HepG2 (cell line): Measurements from ENCODE around the gene WDR49. TPM values are rescaled to one million over a fixed set of nuclear protein-coding genes. Genes with fewer than 3 reads are reported as not detected.

Experiments
- ATAC-seq: fragments of 200-7000 bp; cut with Tn5 transposase; 3 replicates; pipeline ENCODE4 v1.9.1; 2020; ENCODE audit warnings: mild to moderate bottlenecking, moderate library complexity
- BruUV-seq: library from RNA; stranded (reverse); fragments of 400-500 nt; replicated peaks from 2 replicates; lab custom pipeline; 2021; lab: Mats Ljungman, UMichigan
- CTCF ChIA-PET: fragments of 300-600 bp; formaldehyde crosslinking; extraction: SDS; loops from one replicate; lab custom pipeline; 2021; ENCODE audit warnings: low total read pairs, inconsistent platforms, low intra/inter-chr PET ratio; lab: Yijun Ruan, JAX
- POLR2A ChIA-PET: fragments of 350-600 bp; sonication (Branson Sonifier 250); formaldehyde crosslinking; loops from one replicate; lab custom pipeline; 2020; ENCODE audit warnings: antibody characterized with exemption, inconsistent platforms; lab: Yijun Ruan, JAX
- DNase-seq: peaks from one replicate; pipeline ENCODE4 v3.0.0-alpha.2; 2015; ENCODE audit warnings: low spot score
- FAIRE-seq: peaks from 3 replicates; lab custom pipeline; 2011; peaks lifted over from hg19 to GRCh38; lab: Jason Lieb, UNC
- H2AFZ ChIP-seq: one replicate; pipeline ENCODE4 v1.6.1; 2011; ENCODE audit warnings: low read length, inconsistent platforms
- H3K27ac ChIP-seq: fragments of 300-600 bp; 3 replicates; pipeline ENCODE4 v1.8.0; 2011; ENCODE audit warnings: mixed run types, mild to moderate bottlenecking, mixed read lengths, low read length, inconsistent platforms; ENCODE audit not compliant: insufficient read depth; ENCODE audit errors: extremely low read length
- H3K27me3 ChIP-seq, 2 experiments: fragments of 200-600 bp in 1 of 2; 2 replicates in 1 of 2; 3 replicates in 1 of 2; pipeline versions ENCODE4 v1.6.0 to v1.8.0; 2011; ENCODE audit warnings: low read length in 2 of 2, mild to moderate bottlenecking in 2 of 2, moderate library complexity in 2 of 2, inconsistent platforms in 1 of 2; ENCODE audit not compliant: insufficient read depth in 2 of 2, control insufficient read depth in 1 of 2
- H3K36me3 ChIP-seq, 2 experiments: fragments of 200-600 bp in 1 of 2; replicated peaks in 1 of 2; 2 replicates in 1 of 2; 3 replicates in 1 of 2; pipeline versions ENCODE4 v1.5.1 to v1.8.0; 2011; ENCODE audit warnings: low read length in 2 of 2, inconsistent platforms in 1 of 2; ENCODE audit not compliant: insufficient read depth in 2 of 2, control insufficient read depth in 1 of 2
- H3K4me1 ChIP-seq: 2 replicates; pipeline ENCODE4 v1.5.1; 2012; ENCODE audit warnings: low read length, inconsistent platforms; ENCODE audit not compliant: insufficient read depth
- H3K4me2 ChIP-seq: 2 replicates; pipeline ENCODE4 v1.6.0; 2011; ENCODE audit warnings: low read depth, low read length, inconsistent platforms
- H3K4me3 ChIP-seq, 3 experiments: fragments of 200-600 bp in 1 of 3; sonication (generic), shearing (Covaris generic) in 1 of 3; replicated peaks in 1 of 3; 2 replicates each; pipeline ENCODE4 v1.5.1; 2011 to 2016; ENCODE audit warnings: low read length in 3 of 3, inconsistent platforms in 2 of 3, low read depth in 2 of 3, mild to moderate bottlenecking in 2 of 3, control low read depth in 1 of 3, mixed read lengths in 1 of 3; ENCODE audit not compliant: insufficient read depth in 1 of 3
- H3K79me2 ChIP-seq: one replicate; pipeline ENCODE4 v1.6.1; 2011; ENCODE audit warnings: low read length, inconsistent platforms; ENCODE audit not compliant: insufficient read depth
- H3K9ac ChIP-seq: 2 replicates; pipeline ENCODE4 v1.6.0; 2011; ENCODE audit warnings: mild to moderate bottlenecking, low read depth, low read length, inconsistent platforms; ENCODE audit not compliant: insufficient read depth
- H3K9me3 ChIP-seq: 2 replicates; pipeline ENCODE4 v1.5.1; 2012; ENCODE audit warnings: mild to moderate bottlenecking, low read length
- H4K20me1 ChIP-seq: 2 replicates; pipeline ENCODE4 v1.6.0; 2011; ENCODE audit warnings: inconsistent platforms, mild to moderate bottlenecking, low read length, moderate library complexity; ENCODE audit not compliant: insufficient read depth
- ARNT ChIP-seq: fragments of 450-650 bp; IDR thresholded peaks from 2 replicates; pipeline ENCODE4 v1.6.1; 2017
- CHD2 ChIP-seq: IDR thresholded peaks from 2 replicates; pipeline ENCODE4 v1.6.1; 2011; ENCODE audit warnings: low read depth, low read length, improper control_type of control experiment
- IRF1 ChIP-seq: sonication (generic); formaldehyde crosslinking; IDR thresholded peaks from 2 replicates; pipeline ENCODE4 v1.4.0; 2020; ENCODE audit warnings: low read depth, mild to moderate bottlenecking, missing genetic modification reagents
- LBX2 ChIP-seq: sonication (generic); formaldehyde crosslinking; IDR thresholded peaks from 2 replicates; pipeline ENCODE4 v1.5.0; 2020; ENCODE audit warnings: missing genetic modification reagents, mild to moderate bottlenecking, borderline replicate concordance
- MAFK ChIP-seq, 2 experiments: IDR thresholded peaks in 1 of 2; conservative IDR thresholded peaks in 1 of 2; 2 replicates each; pipeline ENCODE4 v1.6.1; 2011; ENCODE audit warnings: improper control_type of control experiment in 2 of 2, low read length in 2 of 2
- NR1H2 ChIP-seq: sonication (generic); formaldehyde crosslinking; IDR thresholded peaks from 2 replicates; pipeline ENCODE4 v1.8.1; 2022; ENCODE audit warnings: low read depth, missing genetic modification reagents, borderline replicate concordance
- REST ChIP-seq, 2 experiments: IDR thresholded peaks; 2 replicates each; pipeline ENCODE4 v1.6.1; 2011 to 2012; ENCODE audit warnings: low read length in 2 of 2, borderline replicate concordance in 1 of 2, low read depth in 1 of 2, mild to moderate bottlenecking in 1 of 2, moderate library complexity in 1 of 2
- RFXAP ChIP-seq: sonication (generic); formaldehyde crosslinking; IDR thresholded peaks from 2 replicates; pipeline ENCODE4 v1.4.0; 2020; ENCODE audit warnings: missing genetic modification reagents, borderline replicate concordance
- ZBTB20 ChIP-seq: sonication (generic); formaldehyde crosslinking; IDR thresholded peaks from 2 replicates; pipeline ENCODE4 v1.8.1; 2023; ENCODE audit warnings: missing genetic modification reagents, low read depth, mild to moderate bottlenecking, borderline replicate concordance
- ZBTB8A ChIP-seq: sonication (generic); formaldehyde crosslinking; IDR thresholded peaks from 2 replicates; pipeline ENCODE4 v1.4.0; 2020; ENCODE audit warnings: mild to moderate bottlenecking, low read depth, missing genetic modification reagents, borderline replicate concordance
- ZNF205 ChIP-seq: IDR thresholded peaks from 2 replicates; pipeline ENCODE4 v1.6.1; 2018; ENCODE audit warnings: missing biosample characterization, missing genetic modification reagents
- ZNF282 ChIP-seq: fragments of 450-650 bp; IDR thresholded peaks from 2 replicates; pipeline ENCODE4 v1.6.1; 2018; ENCODE audit not compliant: partially characterized antibody
- ZNF576 ChIP-seq: sonication (generic); formaldehyde crosslinking; IDR thresholded peaks from 2 replicates; pipeline ENCODE4 v1.4.0; 2020; ENCODE audit warnings: mild to moderate bottlenecking, missing genetic modification reagents
- WGBS: methylation state at CpG from one replicate; pipeline ENCODE4 v1.1.6; 2017; ENCODE audit warnings: low lambda C conversion rate; 5-methylcytosine and 5-hydroxymethylcytosine counted together
- in situ Hi-C: cut with HindIII; loops from 2 replicates; pipeline ENCODE4 v1.10.0; 2017; ENCODE audit warnings: low pct_unique_long_range_greater_than_20kb; ENCODE audit not compliant: extremely low pct_ligation_motif_present
- intact Hi-C: fragments of 100-400 bp; cut with micrococcal nuclease; formaldehyde crosslinking; loops from one replicate; pipeline ENCODE4 v1.10.0; 2022; ENCODE audit not compliant: unreplicated experiment
- polyA plus RNA-seq, 8 experiments: library from polyadenylated mRNA; depleted of rRNA in 3 of 8; stranded (reverse) in 7 of 8; unstranded in 1 of 8; fragments of >200 nt; fragmentation: Illumina TruSeq in 4 of 8; extraction: Trizol in 4 of 8; gene quantifications; 2 replicates each; pipeline versions ENCODE4 v1.2.1 to v1.2.3, GENCODE V29; 2011 to 2016; ENCODE audit warnings: low read depth in 4 of 8, missing spikeins in 1 of 8, mixed read lengths in 1 of 8; ENCODE audit not compliant: insufficient read depth in 1 of 8
- total RNA-seq, 5 experiments: library from RNA; depleted of rRNA; stranded (reverse); fragments of >200 nt; fragmentation: Illumina TruSeq; extraction: Trizol; gene quantifications; 2 replicates each; pipeline ENCODE4 v1.2.3, GENCODE V29; 2016; ENCODE audit warnings: low read depth in 1 of 5

Gene WDR49
- total and polyA plus RNA-seq, 2 of the 13 experiments (the other 11 are each of a cell fraction or from before 2014, with no cell fraction given) = 0.04 TPM; not detected in 1

- Histone ChIP-seq H3K79me2 (no peaks in the 10 kb centered on the region), H3K4me3 (no peak overlapping the region), H3K9ac (no peak overlapping the region), H2AFZ (no peak overlapping the region), H3K4me2 (no peak overlapping the region), H3K36me3 (no peaks in the 10 kb centered on the region), H3K27me3 (no peaks in the 10 kb centered on the region), H3K27ac (no peak overlapping the region), H3K4me1 (no peaks in the 10 kb centered on the region), H3K9me3 (no peaks in the 10 kb centered on the region), H4K20me1 (no peaks in the 10 kb centered on the region)
- in situ Hi-C loops (no loop called here), intact Hi-C loops (no loop called here)
- 6% methylated on average over 2 of the region's 2 CpGs for WGBS
- BruUV-seq = no TSS peak
- DNase-seq (no peak), ATAC-seq (no peak), FAIRE-seq (no peak)
- ChIA-PET CTCF (no interaction called here), POLR2A (no interaction called here)
- no peak for TF ChIP-seq ZBTB20 (CRISPR knock-in tag)
- peak in 1 of 2 experiments; percentile 41; a peak in 1 of 4 replicates for TF ChIP-seq REST (IDR thresholded peaks at IDR 0.05; ENCODE audit: borderline replicate concordance in 1 of 2, low read depth in 1 of 2, low read length in 2 of 2)
Measured at GRCh38 chr3:167611718-167612117, 42.0 kb downstream of the WDR49 start.

- BruUV-seq = no TSS peak
- no peak overlapping the region for H3K4me2 ChIP-seq
- no peak for FAIRE-seq
- 12% methylated on average over 5 of the region's 5 CpGs for WGBS
- H3K27me3 ChIP-seq = no peaks in the 10 kb centered on the region
- no peaks in the 10 kb centered on the region for H3K36me3 ChIP-seq
- ChIA-PET CTCF (no interaction called here), POLR2A (no interaction called here)
- no peaks in the 10 kb centered on the region for H3K9me3 ChIP-seq
- H2AFZ ChIP-seq = no peak overlapping the region
- no peaks in the 10 kb centered on the region for H4K20me1 ChIP-seq
- intact Hi-C loops = no loop called here
- H3K9ac ChIP-seq = no peak overlapping the region
- ATAC-seq = no peak; the same call in 2 of the 3 replicates
- H3K4me1 ChIP-seq = no peaks in the 10 kb centered on the region
- H3K79me2 ChIP-seq = no peaks in the 10 kb centered on the region
- DNase-seq = no peak
- H3K27ac ChIP-seq = no peak overlapping the region
- H3K4me3 ChIP-seq = no peak overlapping the region
- in situ Hi-C loops = no loop called here
- TF ChIP-seq LBX2 (CRISPR knock-in tag) = no peak
- TF ChIP-seq ZNF576 (CRISPR knock-in tag) = no peak
- TF ChIP-seq RFXAP (CRISPR knock-in tag) = no peak
- no peak for TF ChIP-seq ARNT
- no peak for TF ChIP-seq IRF1
- no peak for TF ChIP-seq MAFK (conservative IDR thresholded peaks at IDR 0.05 in 1 of 2, IDR thresholded peaks at IDR 0.05 in 1 of 2; ENCODE audit: low read length in 2 of 2)
- TF ChIP-seq ZNF205 (CRISPR knock-in tag) = no peak
- TF ChIP-seq CHD2 = no peak
- TF ChIP-seq ZNF282 = no peak
- TF ChIP-seq NR1H2 (CRISPR knock-in tag) = no peak
- TF ChIP-seq ZBTB8A = no peak
Measured at GRCh38 chr3:167609156-167609555, 44.6 kb downstream of the WDR49 start.
